Measurements from ENCODE around the gene SLC2A8.

The SLC2A8 gene

GRCh38 chr9:127403507-127404192, 6.7 kb downstream of the SLC2A8 start:
- DNase-seq (ENCODE audit: low read depth in 2 of 2) = no peak

- no peak for DNase-seq (ENCODE audit: low read depth in 2 of 2)
Measured at GRCh38 chr9:127404631-127405030, 7.7 kb downstream of the SLC2A8 start.

GRCh38 chr9:127405344-127406125, 8.6 kb downstream of the SLC2A8 start:
- DNase-seq (ENCODE audit: low read depth in 2 of 2) = no peak

GRCh38 chr9:127406799-127407491, 10.0 kb downstream of the SLC2A8 start:
- DNase-seq (ENCODE audit: low read depth in 2 of 2) = no peak

- DNase-seq (ENCODE audit: low read depth in 2 of 2) = no peak
Measured at GRCh38 chr9:127407492-127407843, 10.5 kb downstream of the SLC2A8 start.

GRCh38 chr9:127411122-127411521, 14.2 kb downstream of the SLC2A8 start:
- DNase-seq (ENCODE audit: low read depth in 2 of 2) = no peak

- DNase-seq (ENCODE audit: low read depth in 2 of 2) = no peak
Measured at GRCh38 chr9:127415141-127415540, 18.2 kb downstream of the SLC2A8 start.

GRCh38 chr9:127415657-127416056, 18.7 kb downstream of the SLC2A8 start:
- no peak for DNase-seq (ENCODE audit: low read depth in 2 of 2)

GRCh38 chr9:127417131-127418036, 20.4 kb downstream of the SLC2A8 start:
- no peak for DNase-seq (ENCODE audit: low read depth in 2 of 2)

- no peak for DNase-seq (ENCODE audit: low read depth in 2 of 2)
Measured at GRCh38 chr9:127418037-127418471, 21.1 kb downstream of the SLC2A8 start.

- no peak for DNase-seq (ENCODE audit: low read depth in 2 of 2)
Measured at GRCh38 chr9:127419348-127419747, 22.4 kb downstream of the SLC2A8 start.

- no peak for DNase-seq (ENCODE audit: low read depth in 2 of 2)
Measured at GRCh38 chr9:127421057-127421456, 24.1 kb downstream of the SLC2A8 start.

GRCh38 chr9:127422133-127422782, 25.3 kb downstream of the SLC2A8 start:
- no peak for DNase-seq (ENCODE audit: low read depth in 2 of 2)

GRCh38 chr9:127422787-127423186, 25.8 kb downstream of the SLC2A8 start:
- DNase-seq (ENCODE audit: low read depth in 2 of 2) = no peak

- DNase-seq (ENCODE audit: low read depth in 2 of 2) = no peak
Measured at GRCh38 chr9:127423476-127423933, 26.5 kb downstream of the SLC2A8 start.

GRCh38 chr9:127423934-127424675, 27.1 kb downstream of the SLC2A8 start, which contains the start of gene ZNF79:
TSS of gene ZNF79 (plus strand) at chr9:127424382. CDS start at chr9:127424788, 406 bp downstream.
- peak; percentile 53 to 64 for DNase-seq (ENCODE audit: low read depth in 2 of 2)

- no peak for DNase-seq (ENCODE audit: low read depth in 2 of 2)
Measured at GRCh38 chr9:127424676-127424999, 27.7 kb downstream of the SLC2A8 start.

GRCh38 chr9:127426756-127427155, 29.8 kb downstream of the SLC2A8 start:
- DNase-seq (ENCODE audit: low read depth in 2 of 2) = no peak

- DNase-seq (ENCODE audit: low read depth in 2 of 2) = no peak
Measured at GRCh38 chr9:127428348-127428747, 31.4 kb downstream of the SLC2A8 start.

- DNase-seq (ENCODE audit: low read depth in 2 of 2) = no peak
Measured at GRCh38 chr9:127430415-127430814, 33.4 kb downstream of the SLC2A8 start.

Data from fibroblast of skin of left biceps (primary cell).